ENCODE measurements around the gene RASA1.

The RASA1 gene

DNA sequence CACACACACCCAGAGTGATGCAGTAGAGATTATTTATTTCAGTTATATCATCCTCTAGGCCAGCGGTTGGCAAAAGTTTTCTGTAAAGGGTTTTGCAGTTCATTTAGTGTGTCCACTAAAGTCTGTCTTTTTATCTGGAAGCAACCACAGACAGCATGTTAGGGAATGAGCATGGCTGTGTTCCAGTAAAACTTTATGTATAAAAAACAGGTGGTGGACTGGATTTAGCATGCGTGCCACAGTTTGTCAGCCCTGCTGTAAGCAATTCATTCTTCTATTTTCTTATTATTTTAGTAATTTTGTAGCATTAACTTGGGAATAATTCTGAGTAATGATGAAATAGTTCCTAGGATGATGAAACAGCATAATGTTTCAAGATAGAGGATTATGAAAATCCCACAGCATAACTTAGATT is 93.4 kb downstream of the RASA1 start:
- DNase-seq (ENCODE audit: low spot score), result no peak

DNA sequence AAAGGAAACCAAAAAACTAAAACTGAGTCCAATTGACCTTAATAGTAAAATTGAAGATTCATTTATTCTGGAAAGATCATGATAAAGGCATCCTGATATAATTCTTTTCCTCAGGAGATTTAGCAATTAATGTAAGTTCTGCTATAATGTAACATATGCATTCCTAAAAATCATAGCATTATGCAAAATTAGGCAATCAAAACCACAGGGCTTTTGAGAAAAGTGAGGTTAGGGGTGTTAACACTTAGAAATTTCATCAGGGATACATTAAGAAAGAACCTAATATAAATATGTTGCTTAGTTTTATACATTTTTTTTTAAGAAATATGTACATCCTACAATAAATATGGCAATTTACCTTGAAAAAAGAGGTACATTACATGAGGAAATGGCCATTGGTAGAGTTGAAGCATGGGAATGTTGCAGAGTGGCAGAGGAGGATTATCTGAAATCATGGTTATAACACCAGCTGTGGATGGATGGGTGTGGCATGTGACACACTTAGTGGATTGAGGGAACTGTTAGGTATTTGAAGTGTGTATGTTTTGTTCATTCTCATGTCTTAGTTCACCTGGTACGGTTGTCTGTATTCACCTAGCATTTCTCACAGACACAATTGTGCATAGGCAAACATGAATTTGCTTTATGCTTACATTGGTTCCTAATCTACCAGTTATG is 94.0 kb downstream of the RASA1 start:
- no peak for DNase-seq (ENCODE audit: low spot score)

DNA sequence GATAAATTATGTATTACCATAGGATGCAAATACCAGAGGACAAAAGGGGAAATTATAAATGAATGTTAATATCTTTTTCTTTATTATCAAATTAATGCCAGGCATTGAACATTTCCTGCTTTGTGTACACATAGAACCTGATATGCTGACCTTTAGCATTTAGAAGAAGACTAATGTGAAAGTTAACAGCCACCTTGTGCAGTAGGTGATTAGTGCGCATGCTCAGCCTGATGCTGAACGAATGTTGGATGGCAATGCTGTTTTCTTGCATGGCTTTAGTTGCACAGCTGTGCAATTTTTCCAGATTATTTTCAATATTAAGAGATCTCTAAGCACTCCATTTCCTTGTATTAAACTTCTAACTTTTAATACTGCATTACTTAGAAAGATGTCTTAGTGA is 99.6 kb downstream of the RASA1 start:
- no peak for DNase-seq (ENCODE audit: low spot score)

DNA sequence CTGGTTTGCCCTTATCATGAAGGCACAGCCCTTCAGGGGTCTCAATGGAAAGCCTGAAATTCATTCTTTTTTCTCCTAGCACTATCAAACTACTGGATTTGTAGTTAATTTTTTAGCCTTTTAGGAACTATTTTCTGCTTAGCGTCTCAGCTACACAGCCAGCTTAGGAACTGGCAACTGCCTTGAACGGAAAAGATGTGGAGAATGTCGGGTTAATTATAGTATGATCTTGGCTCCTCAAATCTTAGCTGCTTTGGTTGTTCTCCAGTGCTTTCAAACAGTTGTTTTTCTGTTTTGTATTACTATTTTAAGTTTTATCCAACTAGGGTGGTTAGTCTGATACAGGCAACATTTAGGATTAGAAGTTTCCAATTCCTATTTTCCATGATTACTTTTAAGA is 100.9 kb downstream of the RASA1 start:
- no peak for DNase-seq (ENCODE audit: low spot score)

DNA sequence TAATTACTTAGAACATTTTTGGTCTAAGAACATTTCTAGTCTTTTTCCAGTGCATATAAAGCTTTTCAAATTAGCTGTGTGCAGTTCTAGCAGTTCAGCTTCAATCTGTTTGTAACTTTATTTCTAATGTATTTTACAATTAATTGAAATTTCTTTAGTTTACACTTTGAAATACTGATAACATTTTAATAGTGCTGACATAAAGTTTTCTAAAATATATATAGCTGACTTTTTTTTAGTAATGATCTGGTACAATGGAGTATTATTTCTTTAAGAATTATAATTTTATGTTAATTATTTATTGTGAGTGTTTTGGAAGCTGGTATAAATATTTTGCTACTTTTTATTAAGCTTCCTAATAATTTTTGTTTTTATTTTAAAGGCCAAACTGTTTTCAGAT is 101.7 kb downstream of the RASA1 start:
- no peak for DNase-seq (ENCODE audit: low spot score)

DNA sequence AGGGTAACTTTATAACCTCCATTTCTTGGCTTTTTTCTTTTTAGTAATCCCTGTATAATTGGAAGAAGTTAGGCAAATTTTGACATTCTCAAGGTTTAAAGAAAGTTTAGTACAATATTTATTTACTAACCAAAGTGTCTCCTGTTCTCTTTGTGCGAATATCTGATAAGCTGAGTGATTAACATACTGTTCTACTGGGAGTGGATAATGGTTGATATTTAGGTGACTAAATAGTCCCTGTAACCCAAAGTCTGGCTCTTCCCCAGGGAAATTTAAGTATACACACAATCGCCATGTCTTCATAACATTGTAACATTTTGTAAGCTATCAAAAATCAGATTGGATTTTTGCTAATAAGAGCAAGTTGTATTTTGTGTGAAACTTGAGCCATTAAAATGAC is 105.0 kb downstream of the RASA1 start:
- DNase-seq (ENCODE audit: low spot score), result no peak

DNA sequence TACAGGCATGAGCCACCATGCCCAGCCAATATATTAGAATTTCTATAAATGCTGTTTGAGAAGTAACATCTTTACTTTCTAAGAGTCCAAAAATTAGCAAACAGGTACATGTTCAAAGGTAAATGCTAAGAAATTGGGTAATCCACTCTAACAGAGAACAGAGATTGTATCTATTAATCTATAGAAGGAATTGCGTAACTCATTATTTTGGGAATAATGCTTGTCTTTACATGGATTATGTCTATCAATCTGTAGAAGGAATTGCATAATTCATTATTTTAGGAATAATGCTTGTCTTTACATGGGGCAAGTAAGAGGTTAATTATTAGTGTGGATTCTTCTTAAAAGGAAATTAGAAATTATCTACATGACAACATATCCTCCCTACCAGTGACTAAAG is 114.5 kb downstream of the RASA1 start:
- no peak for DNase-seq (ENCODE audit: low spot score)

DNA sequence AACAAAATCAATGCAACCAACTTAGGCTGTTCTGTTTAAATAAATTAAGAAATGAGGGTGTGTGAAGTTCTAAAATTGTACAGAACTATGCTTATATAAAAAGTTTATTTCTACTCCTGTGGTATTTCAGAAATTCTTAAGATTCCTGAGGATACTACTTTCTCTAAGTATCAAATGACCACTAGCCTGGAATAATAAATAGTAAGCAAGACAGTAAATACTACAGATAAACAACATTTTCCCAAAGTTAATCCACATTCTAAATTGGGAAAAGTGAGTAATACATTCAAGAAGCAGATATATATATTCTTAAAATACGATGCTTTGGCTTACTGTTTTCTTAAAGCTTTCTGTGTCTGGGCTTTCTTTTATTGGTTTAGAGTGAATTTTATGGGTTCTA is 115.5 kb downstream of the RASA1 start:
- no peak for DNase-seq (ENCODE audit: low spot score)

DNA sequence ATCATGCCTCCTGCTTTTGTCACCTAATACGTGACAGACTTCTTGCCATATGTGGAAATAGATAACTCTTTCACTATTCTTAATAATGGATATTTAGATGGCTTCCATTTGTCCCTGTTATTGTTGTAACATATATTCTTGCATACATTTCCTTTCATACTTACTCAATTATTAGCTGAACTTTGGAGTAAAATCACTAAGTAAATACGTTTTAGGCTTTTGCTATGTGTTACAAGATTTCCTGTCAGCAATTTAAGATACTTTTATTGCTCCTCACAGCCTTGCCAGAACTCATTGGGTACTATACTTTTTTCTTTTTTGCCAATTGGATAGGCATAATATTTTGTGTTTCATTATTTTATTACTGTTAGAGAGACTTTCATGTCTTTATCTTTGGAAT is 118.1 kb downstream of the RASA1 start:
- DNase-seq (ENCODE audit: low spot score), result no peak

DNA sequence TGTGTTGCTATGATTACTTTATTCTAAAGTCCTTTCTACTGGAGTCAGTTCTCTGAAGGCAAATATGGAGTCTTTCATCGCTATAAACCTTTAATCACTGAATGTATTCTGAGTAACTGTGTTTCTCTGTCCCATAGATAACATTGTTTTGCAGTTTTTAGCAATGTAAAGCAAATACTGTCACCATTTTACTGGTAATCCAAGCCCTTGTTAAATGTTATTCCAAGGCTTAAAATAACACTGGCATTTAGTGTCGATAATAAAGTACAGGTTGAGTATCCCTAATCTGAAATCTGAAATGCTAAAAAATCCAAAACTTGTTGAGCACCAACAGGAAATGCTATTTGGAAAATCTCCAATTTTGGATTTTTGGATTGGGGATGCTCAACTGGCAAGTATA is 120.4 kb downstream of the RASA1 start:
- DNase-seq (ENCODE audit: low spot score), result no peak

DNA sequence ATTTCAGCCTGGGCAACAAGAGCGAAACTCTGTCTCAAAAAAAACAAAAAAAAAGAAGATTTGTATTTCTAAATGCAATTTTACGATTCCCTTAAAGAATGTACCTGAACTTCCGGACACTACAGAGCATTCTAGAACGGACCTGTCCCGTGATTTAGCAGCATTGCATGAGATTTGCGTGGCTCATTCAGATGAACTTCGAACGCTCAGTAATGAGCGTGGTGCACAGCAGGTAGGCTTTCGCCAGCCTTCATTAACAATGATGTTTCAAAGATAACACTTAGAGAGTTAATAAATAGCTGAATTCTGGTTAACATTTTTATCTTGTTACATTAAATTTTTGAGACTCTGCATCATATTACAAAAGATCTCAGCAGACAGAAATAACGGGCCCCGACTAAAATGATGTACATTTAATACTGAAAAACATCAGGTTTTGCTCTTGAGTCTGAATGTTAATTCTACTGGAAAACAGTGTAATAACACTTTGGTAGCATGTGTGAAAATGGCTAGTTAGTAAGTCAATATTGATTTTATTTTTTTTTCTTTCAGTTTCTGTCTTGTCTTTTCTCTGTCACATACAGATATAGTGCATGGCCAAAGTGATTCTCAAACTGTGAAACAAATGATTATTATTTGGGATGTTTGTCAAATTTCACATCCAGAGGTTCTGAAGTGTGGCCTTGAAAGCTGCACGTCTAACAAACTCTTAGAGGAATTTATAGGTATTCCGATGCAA is 121.8 kb downstream of the RASA1 start:
- no peak for DNase-seq (ENCODE audit: low spot score)

DNA sequence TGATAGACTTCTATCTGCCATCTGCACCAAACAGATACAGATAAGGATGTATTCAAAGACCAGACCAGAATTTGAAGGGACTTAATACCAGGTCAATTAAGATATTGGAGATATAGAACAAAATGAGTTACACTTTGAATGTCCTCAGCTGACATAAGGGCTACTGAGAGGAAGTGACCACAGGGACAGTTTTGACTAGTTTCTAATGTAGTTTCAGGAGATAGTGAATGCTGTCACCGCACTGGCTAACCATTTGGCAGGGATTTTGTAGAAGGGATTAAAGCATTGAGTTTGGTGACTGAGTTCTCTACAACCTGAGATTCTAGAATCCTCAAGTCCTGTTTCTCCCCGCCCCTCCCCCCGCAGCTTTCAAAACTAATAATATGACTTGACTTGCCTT is 122.4 kb downstream of the RASA1 start:
- no peak for DNase-seq (ENCODE audit: low spot score)

DNA sequence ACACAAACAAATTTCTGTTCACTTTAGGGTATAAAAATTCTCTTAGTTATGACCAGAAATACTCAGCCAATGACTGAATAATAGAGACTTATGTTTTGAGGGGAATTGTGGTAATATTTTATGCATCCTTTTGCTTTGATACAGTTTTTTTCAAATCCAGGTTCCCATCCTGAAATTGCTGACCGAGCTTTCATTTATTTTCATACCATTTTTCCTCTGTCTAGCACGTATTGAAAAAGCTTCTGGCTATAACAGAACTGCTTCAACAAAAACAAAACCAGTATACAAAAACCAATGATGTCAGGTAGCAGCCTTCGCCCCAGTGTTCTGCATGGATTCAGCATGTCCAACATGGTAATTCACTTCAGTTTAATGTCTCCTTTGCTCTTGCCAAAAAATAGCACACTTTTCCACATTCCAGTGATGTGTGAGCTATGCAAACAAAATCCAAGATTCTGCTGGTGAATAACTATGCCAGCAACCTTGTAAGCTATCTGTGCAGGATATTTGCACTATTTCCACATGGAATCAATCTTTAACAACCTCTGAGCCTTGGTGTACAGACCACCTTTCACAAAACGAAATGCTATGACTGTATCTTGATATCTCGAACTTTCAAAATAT is 123.0 kb downstream of the RASA1 start:
- no peak for DNase-seq (ENCODE audit: low spot score)

DNA sequence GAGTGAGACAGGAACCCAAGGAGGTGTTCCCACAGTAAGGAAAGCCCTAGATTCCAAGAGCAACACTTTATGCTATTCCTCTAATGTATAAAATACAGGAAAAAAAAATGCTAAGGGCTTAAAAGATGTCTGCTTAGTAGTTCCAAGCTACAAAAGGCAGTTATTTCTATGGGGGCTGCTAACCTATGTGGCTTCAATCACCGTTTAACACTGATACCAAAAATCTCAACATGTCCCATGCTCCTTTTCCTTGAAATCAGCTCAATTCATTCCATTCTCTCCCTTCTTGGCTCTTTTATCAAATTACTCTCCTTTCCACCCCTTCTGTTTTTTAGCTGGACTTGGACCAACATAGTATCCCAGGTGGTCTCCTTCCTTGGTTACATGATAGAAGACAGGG is 124.5 kb downstream of the RASA1 start:
- DNase-seq (ENCODE audit: low spot score), result no peak

DNA sequence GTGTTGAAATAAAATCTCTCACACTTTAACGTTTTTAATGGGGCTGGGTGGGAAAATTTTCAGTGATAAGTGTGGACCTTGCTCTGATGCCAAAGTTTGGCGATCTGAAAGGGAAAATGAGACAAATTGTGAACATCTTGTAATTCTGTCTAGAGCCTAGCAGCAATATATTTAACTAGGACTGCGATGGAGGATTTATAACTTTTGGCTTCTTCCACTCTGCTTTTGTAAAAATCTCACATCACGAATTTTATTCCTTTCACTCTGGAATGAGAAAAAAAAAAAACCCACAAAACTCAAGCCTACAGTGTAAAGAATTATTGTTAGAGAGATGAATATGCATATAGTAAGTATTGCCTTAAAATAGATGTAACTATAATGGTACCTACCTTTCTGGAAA is 125.1 kb downstream of the RASA1 start:
- no peak for DNase-seq (ENCODE audit: low spot score)

DNA sequence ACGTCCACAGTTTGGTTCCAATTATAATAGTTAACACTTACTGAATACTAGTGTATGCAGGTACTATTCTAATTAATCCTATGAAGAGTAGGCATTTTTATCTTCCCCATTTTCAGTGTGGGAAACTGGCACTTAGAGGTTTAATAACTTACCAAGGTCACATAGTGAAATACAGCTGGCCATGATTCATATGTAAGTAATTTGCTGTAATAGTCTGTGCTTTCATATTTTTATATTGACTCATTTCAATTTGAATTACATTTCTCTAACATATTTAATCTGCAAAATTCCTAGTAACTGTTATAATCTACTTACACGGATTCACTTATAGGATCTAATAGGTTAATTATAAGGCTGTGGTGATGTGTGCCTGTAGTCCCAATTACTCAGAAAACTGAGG is 125.6 kb downstream of the RASA1 start:
- DNase-seq (ENCODE audit: low spot score), result no peak

DNA sequence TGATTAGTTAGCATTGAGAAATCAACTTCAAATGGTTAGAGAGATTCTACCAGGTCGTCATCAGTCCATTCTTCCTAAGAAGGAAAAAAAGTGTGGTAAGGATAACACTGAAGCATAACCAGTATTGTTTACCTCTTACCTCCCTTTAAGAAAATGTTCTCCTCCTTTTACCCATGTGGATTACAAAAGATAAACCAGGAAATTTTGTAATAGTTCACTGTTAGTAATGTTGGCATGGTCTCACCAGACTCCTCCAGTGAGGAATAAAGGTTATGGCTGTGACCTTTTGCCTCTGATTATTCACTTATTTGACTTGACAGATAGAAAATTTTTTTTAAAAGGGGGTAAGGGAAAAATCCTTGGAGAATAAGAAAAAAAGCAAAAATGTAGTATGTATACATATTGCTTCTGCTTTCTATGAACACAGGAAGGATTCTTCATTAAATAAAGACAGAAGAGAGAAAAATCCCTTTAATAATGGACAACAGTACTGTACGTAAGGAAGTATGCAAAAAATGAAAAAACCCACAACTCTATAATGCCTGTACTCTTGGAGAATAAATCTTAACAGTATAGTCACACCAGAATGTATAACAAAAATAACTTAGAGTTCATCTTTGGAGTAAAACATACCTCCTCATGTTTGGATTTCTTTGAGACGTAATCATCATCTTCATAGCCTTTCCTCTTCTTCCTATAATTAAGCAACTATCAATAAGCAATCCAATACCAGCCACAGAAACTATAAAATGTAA is 126.9 kb downstream of the RASA1 start:
- no peak for DNase-seq (ENCODE audit: low spot score)

DNA sequence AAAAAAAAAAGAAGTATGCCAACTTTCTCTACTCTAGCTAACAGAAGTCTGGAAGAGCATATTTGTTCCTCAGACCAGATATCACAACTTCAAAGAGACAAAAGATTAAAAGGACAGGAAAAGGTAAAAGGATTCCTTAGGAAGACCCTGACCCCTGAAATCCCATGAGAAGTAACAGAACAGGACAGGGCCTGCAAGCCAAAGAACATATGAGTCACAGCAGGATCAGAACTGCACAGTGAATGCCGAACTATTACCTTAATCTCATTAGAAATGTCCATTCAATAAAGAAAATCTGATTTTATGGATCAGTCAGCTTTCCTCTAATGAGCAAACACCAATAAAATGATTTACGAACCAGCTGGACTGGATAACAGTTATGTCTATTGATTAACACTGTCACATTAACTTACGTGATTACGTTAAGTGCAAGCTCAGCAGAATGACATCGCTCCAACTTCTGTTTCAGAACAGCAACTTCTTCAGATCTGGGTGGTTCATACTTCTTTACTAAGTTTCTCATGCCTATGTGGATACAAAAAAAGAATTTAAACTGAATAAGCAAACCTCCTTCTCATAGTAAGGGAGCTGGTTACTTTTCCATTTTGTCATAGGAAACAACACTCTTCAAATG is 131.4 kb downstream of the RASA1 start:
- DNase-seq (ENCODE audit: low spot score), result no peak

DNA sequence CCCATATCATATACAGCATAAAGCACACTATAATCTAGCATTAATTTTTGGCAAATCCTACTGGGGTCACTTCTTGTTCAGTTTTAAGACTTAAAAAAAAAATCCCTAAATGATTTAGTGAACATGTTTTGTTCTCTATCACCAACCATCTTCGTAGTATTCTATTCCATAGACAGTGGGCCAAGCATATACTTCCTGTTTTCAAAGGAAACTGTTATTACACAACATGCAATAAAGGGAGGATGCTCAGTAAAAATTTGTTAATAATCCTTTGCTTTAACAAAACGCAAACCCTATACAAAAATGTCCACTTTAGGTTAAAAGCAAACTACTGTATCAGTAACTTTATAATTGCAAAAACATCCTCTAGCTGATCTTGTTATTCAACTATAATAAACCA is 132.0 kb downstream of the RASA1 start:
- DNase-seq (ENCODE audit: low spot score), result no peak

DNA sequence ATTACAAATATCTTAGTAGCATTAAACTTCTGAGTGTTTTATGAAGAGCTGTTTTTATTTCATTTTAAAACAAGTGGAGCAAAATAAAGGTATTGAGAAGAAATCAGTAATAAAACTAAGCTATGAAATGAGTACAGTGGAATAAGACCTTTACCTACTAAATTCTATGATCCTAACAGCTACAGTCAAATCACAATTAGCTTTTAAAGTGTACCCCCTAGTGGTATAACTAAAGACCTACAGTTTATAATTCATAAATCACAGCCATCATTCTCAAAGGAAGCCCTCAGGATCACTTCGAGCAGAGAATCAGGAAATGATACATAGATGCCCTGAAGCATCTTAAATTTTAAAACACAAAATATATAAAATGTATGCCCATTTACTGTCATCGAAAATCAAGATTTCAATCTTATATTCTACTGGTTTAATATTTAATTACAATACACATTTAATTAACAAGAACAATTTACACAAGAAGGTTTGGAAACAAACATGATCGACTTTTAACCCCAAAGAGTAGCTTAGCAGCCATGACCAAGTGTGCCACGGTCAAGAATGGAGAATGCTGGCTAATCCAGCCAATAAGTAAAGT is 132.7 kb downstream of the RASA1 start:
- no peak for DNase-seq (ENCODE audit: low spot score)

DNA sequence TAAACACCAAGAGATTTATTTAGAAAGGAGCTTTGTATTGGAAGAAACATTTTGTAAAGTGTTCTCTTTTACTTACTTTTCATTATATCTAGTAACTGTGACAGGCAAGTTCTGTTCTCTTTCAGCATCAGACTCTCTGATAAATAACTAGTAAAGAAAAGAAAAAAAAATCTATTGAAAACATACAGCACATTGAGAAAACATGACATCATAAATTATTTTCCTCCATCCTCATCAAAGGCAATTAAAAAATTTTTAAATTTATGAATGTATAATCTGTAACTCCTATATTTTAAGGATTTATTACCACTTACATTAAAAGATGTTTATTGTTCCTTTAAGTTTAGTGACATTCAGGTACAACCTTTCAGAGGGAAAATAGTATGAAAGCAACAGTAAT is 133.9 kb downstream of the RASA1 start:
- DNase-seq (ENCODE audit: low spot score), result no peak

DNA sequence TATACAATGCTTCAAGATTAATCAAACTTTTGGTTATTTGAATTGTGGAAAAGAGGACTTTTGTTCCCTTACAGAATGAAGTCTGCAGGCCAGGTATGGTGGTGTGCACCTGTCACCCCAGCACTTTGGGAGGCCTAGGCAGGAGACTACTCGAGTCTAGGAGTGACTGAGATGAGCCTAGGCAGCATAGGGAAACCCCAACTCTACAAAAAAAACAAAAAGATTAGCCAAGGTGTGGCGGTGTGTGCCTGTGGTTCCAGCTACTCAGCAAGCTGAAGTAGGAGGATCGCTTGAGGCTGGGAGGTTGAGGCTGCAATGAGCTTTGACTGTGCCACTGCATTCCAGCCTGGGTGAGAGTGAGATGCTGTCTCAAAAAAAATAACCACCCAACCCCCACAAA is 135.7 kb downstream of the RASA1 start:
- DNase-seq (ENCODE audit: low spot score), result no peak
